ENCODE results near the gene TTC27.
A peak's percentile ranks its signal among the peaks of the same experiment; 100 is the strongest.
"Not testable (repeated sequence)": the region's sequence is repeated elsewhere in the genome, so short reads cannot be mapped to it uniquely, and the experiment has no call there.

Gene TTC27

GRCh38 chr2:32835148-32835547, 207.3 kb downstream of the TTC27 start:
- no peak overlapping the region for H3K4me3 ChIP-seq (ENCODE audit: low read depth, low read length)
- DNase-seq (ENCODE audit: low read depth) = no peak

GRCh38 chr2:32836933-32837332, 209.1 kb downstream of the TTC27 start:
- no peak overlapping the region for H3K4me3 ChIP-seq (ENCODE audit: low read depth, low read length)
- DNase-seq (ENCODE audit: low read depth) = no peak

- no peak for DNase-seq (ENCODE audit: low read depth)
- H3K4me3 ChIP-seq (ENCODE audit: low read depth, low read length) = no peak overlapping the region
Observed at GRCh38 chr2:32838418-32838817, 210.6 kb downstream of the TTC27 start.

GRCh38 chr2:32838949-32839348, 211.1 kb downstream of the TTC27 start:
- H3K4me3 ChIP-seq (ENCODE audit: low read depth, low read length) = no peak overlapping the region
- DNase-seq (ENCODE audit: low read depth) = no peak

GRCh38 chr2:32841931-32842898, 214.4 kb downstream of the TTC27 start:
- no peak for DNase-seq (ENCODE audit: low read depth)
- no peak overlapping the region for H3K4me3 ChIP-seq (ENCODE audit: low read depth, low read length)

GRCh38 chr2:32843699-32844098, 215.8 kb downstream of the TTC27 start:
- DNase-seq (ENCODE audit: low read depth) = no peak

GRCh38 chr2:32844253-32844652, 216.4 kb downstream of the TTC27 start:
- no peak overlapping the region for H3K4me3 ChIP-seq (ENCODE audit: low read depth, low read length)
- no peak for DNase-seq (ENCODE audit: low read depth)

More at GRCh38 chr2:32843699-32844098, 215.8 kb downstream of the TTC27 start:
- H3K4me3 ChIP-seq (ENCODE audit: low read depth, low read length) = no peak overlapping the region

- DNase-seq (ENCODE audit: low read depth); H3K4me3 ChIP-seq (ENCODE audit: low read depth, low read length): not testable (repeated sequence)
Observed at GRCh38 chr2:32846274-32846673, 218.4 kb downstream of the TTC27 start.

GRCh38 chr2:32847734-32848133, 219.9 kb downstream of the TTC27 start:
- DNase-seq (ENCODE audit: low read depth) = no peak
- H3K4me3 ChIP-seq (ENCODE audit: low read depth, low read length) = no peak overlapping the region

GRCh38 chr2:32849456-32850194, 221.8 kb downstream of the TTC27 start:
- no peak overlapping the region for H3K4me3 ChIP-seq (ENCODE audit: low read depth, low read length)
- DNase-seq (ENCODE audit: low read depth) = no peak

- H3K4me3 ChIP-seq (ENCODE audit: low read depth, low read length) = no peak overlapping the region
- DNase-seq (ENCODE audit: low read depth) = no peak
Observed at GRCh38 chr2:32851777-32852439, 224.1 kb downstream of the TTC27 start.

- no peak overlapping the region for H3K4me3 ChIP-seq (ENCODE audit: low read depth, low read length)
- DNase-seq (ENCODE audit: low read depth) = peak; percentile 32
Observed at GRCh38 chr2:32852856-32853255, 225.0 kb downstream of the TTC27 start.

GRCh38 chr2:32856891-32857290, 229.0 kb downstream of the TTC27 start:
- DNase-seq (ENCODE audit: low read depth) = no peak
- no peak overlapping the region for H3K4me3 ChIP-seq (ENCODE audit: low read depth, low read length)

- DNase-seq (ENCODE audit: low read depth) = no peak
Observed at GRCh38 chr2:32858713-32859112, 230.9 kb downstream of the TTC27 start.

GRCh38 chr2:32860385-32860784, 232.5 kb downstream of the TTC27 start:
- no peak overlapping the region for H3K4me3 ChIP-seq (ENCODE audit: low read depth, low read length)
- DNase-seq (ENCODE audit: low read depth) = no peak

More at GRCh38 chr2:32858713-32859112, 230.9 kb downstream of the TTC27 start:
- H3K4me3 ChIP-seq (ENCODE audit: low read depth, low read length) = no peak overlapping the region

- H3K4me3 ChIP-seq (ENCODE audit: low read depth, low read length) = no peak overlapping the region
- DNase-seq (ENCODE audit: low read depth) = no peak
Observed at GRCh38 chr2:32862269-32863055, 234.6 kb downstream of the TTC27 start.

- no peak for DNase-seq (ENCODE audit: low read depth)
- H3K4me3 ChIP-seq (ENCODE audit: low read depth, low read length) = no peak overlapping the region
Observed at GRCh38 chr2:32863326-32863725, 235.5 kb downstream of the TTC27 start.

GRCh38 chr2:32863803-32864202, 236.0 kb downstream of the TTC27 start:
- DNase-seq (ENCODE audit: low read depth) = no peak

More at GRCh38 chr2:32863803-32864202, 236.0 kb downstream of the TTC27 start:
- H3K4me3 ChIP-seq (ENCODE audit: low read depth, low read length) = no peak overlapping the region
